WTC11 (cell line): Measurements from ENCODE around the gene FFAR1. TPM values are rescaled to one million over a fixed set of nuclear protein-coding genes. Genes with fewer than 3 reads are reported as not detected.

Source experiments
- ATAC-seq: fragments of 200-7000 bp; cut with Tn5 transposase; 2 replicates; pipeline ENCODE4 v1.10.0; 2021; ENCODE audit warnings: mild to moderate bottlenecking, moderate library complexity
- CTCF ChIA-PET: fragments of 300-600 bp; sonication (Branson Sonifier 250); formaldehyde crosslinking; loops from one replicate; lab custom pipeline; 2021; ENCODE audit warnings: antibody characterized with exemption; lab: Charles Lee
- POLR2A ChIA-PET: fragments of 350-600 bp; sonication (Branson Sonifier 250); formaldehyde crosslinking; loops from one replicate; lab custom pipeline; 2021; ENCODE audit warnings: antibody characterized with exemption; lab: Charles Lee
- DNase-seq: peaks from one replicate; pipeline ENCODE4 v3.0.0; 2021; ENCODE audit warnings: low spot score
- H3K27ac Mint-ChIP-seq: 2 replicates; pipeline ENCODE4 v1.8.0; 2021; ENCODE audit warnings: mixed read lengths
- H3K27me3 Mint-ChIP-seq: 2 replicates; pipeline ENCODE4 v1.8.0; 2021; ENCODE audit warnings: low read depth, mild to moderate bottlenecking, moderate library complexity, mixed read lengths
- H3K36me3 Mint-ChIP-seq: 2 replicates; pipeline ENCODE4 v1.8.0; 2021; ENCODE audit warnings: mixed read lengths
- H3K4me1 Mint-ChIP-seq: 2 replicates; pipeline ENCODE4 v1.8.0; 2022; ENCODE audit warnings: mixed read lengths
- H3K4me3 Mint-ChIP-seq: 2 replicates; pipeline ENCODE4 v1.8.0; 2021; ENCODE audit warnings: mild to moderate bottlenecking, moderate library complexity, mixed read lengths
- H3K9me3 Mint-ChIP-seq: 2 replicates; pipeline ENCODE4 v1.8.0; 2021; ENCODE audit warnings: mixed read lengths
- CDX4 ChIP-seq: fragments of 250-450 bp; sonication (Bioruptor Pico); IDR thresholded peaks from 2 replicates; pipeline ENCODE4 v1.9.0; 2021; ENCODE audit warnings: moderate library complexity, mild to moderate bottlenecking, inconsistent platforms, borderline replicate concordance
- CREM ChIP-seq: sonication (generic); formaldehyde crosslinking; IDR thresholded peaks from 2 replicates; pipeline ENCODE4 v1.8.1; 2022; ENCODE audit warnings: mild to moderate bottlenecking, missing genetic modification reagents, moderate library complexity
- E2F1 ChIP-seq: sonication (generic); formaldehyde crosslinking; IDR thresholded peaks from 2 replicates; pipeline ENCODE4 v1.8.0; 2022; ENCODE audit warnings: mild to moderate bottlenecking, missing genetic modification reagents
- MYBL2 ChIP-seq: sonication (generic); formaldehyde crosslinking; IDR thresholded peaks from 2 replicates; pipeline ENCODE4 v1.8.1; 2023; ENCODE audit warnings: mild to moderate bottlenecking, moderate library complexity, missing genetic modification reagents
- PRDM15 ChIP-seq: sonication (generic); formaldehyde crosslinking; IDR thresholded peaks from 2 replicates; pipeline ENCODE4 v1.8.0; 2022; ENCODE audit warnings: missing genetic modification reagents
- RORB ChIP-seq: fragments of 250-450 bp; sonication (Bioruptor Pico); IDR thresholded peaks from 2 replicates; pipeline ENCODE4 v1.9.0; 2021; ENCODE audit warnings: mild to moderate bottlenecking
- SP1 ChIP-seq: sonication (generic); formaldehyde crosslinking; conservative IDR thresholded peaks from 2 replicates; pipeline ENCODE4 v1.8.1; 2022; ENCODE audit warnings: missing genetic modification reagents
- TEAD1 ChIP-seq: sonication (generic); formaldehyde crosslinking; IDR thresholded peaks from 2 replicates; pipeline ENCODE4 v1.8.0; 2022; ENCODE audit warnings: mild to moderate bottlenecking, missing genetic modification reagents
- ZBTB21 ChIP-seq: sonication (generic); formaldehyde crosslinking; IDR thresholded peaks from 2 replicates; pipeline ENCODE4 v1.8.1; 2023; ENCODE audit warnings: mild to moderate bottlenecking, missing genetic modification reagents, borderline replicate concordance
- ZNF121 ChIP-seq: sonication (generic); formaldehyde crosslinking; IDR thresholded peaks from 2 replicates; pipeline ENCODE4 v1.8.0; 2023; ENCODE audit warnings: missing genetic modification reagents
- ZNF263 ChIP-seq: sonication (generic); formaldehyde crosslinking; IDR thresholded peaks from 2 replicates; pipeline ENCODE4 v1.8.1; 2022; ENCODE audit warnings: low read depth, mild to moderate bottlenecking, moderate library complexity, missing genetic modification reagents
- ZNF671 ChIP-seq: fragments of 250-450 bp; sonication (Bioruptor Pico); IDR thresholded peaks from 2 replicates; pipeline ENCODE4 v1.8.0; 2021; ENCODE audit warnings: mild to moderate bottlenecking
- total RNA-seq: library from RNA; stranded (reverse); gene quantifications from 3 replicates; pipeline ENCODE4 v1.2.3, GENCODE V29; 2021
- TF ChIP-seq, protein P1 (sequence below): sonication (generic); formaldehyde crosslinking; IDR thresholded peaks from 2 replicates; pipeline ENCODE4 v1.8.1; 2022; ENCODE audit warnings: missing genetic modification reagents, borderline replicate concordance
- TF ChIP-seq, protein P2 (sequence below): fragments of 250-450 bp; sonication (Bioruptor Pico); IDR thresholded peaks from 2 replicates; pipeline ENCODE4 v1.9.0; 2021; ENCODE audit warnings: mild to moderate bottlenecking, borderline replicate concordance
- TF ChIP-seq, protein P3 (sequence below): sonication (generic); formaldehyde crosslinking; IDR thresholded peaks from 2 replicates; pipeline ENCODE4 v1.8.0; 2022; ENCODE audit warnings: mild to moderate bottlenecking, missing genetic modification reagents
- TF ChIP-seq, protein P4 (sequence below): sonication (generic); formaldehyde crosslinking; IDR thresholded peaks from 2 replicates; pipeline ENCODE4 v1.8.1; 2023; ENCODE audit warnings: mild to moderate bottlenecking, missing genetic modification reagents, moderate library complexity

The FFAR1 gene
- total RNA-seq, 1 experiment from 2014 or later, result 0.07 TPM

GRCh38 chr19:35320065-35320713 is 27.5 kb upstream of the FFAR1 start (continued):
- no peak for TF ChIP-seq PRDM15
- TF ChIP-seq, all 79 proteins: peak for 0

DNA sequence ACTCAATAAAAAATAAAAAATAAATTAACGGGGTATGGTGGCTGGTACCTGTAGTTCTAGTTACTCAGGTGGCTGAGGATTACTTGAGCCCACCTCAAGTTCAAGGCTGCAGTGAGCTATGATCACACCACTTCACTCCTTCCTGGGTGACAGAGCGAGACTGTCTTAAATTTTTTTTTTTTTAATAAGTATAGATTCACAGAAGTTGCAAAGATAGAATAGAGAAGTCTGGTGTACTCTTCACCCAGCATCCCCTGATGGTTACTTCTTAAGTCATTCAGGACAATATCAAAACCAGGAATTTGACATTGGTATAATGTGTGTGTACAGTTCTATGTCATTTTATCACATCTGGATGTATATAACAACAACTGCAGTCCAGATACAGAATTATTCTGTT is 26.4 kb upstream of the FFAR1 start:
- TF ChIP-seq, protein P1, sequence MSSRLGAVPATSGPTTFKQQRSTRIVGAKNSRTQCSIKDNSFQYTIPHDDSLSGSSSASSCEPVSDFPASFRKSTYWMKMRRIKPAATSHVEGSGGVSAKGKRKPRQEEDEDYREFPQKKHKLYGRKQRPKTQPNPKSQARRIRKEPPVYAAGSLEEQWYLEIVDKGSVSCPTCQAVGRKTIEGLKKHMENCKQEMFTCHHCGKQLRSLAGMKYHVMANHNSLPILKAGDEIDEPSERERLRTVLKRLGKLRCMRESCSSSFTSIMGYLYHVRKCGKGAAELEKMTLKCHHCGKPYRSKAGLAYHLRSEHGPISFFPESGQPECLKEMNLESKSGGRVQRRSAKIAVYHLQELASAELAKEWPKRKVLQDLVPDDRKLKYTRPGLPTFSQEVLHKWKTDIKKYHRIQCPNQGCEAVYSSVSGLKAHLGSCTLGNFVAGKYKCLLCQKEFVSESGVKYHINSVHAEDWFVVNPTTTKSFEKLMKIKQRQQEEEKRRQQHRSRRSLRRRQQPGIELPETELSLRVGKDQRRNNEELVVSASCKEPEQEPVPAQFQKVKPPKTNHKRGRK (CRISPR knock-in tag), result no peak
- TF ChIP-seq RORB (no peak), TEAD1 (no peak), MYBL2 (CRISPR knock-in tag) (no peak), ZNF671 (CRISPR knock-in tag) (no peak), ZBTB21 (no peak), CDX4 (CRISPR knock-in tag) (no peak), CREM (no peak), ZNF121 (CRISPR knock-in tag) (no peak), ZNF263 (CRISPR knock-in tag) (no peak), SP1 (CRISPR knock-in tag) (no peak), E2F1 (CRISPR knock-in tag) (no peak)
- TF ChIP-seq, protein P2, sequence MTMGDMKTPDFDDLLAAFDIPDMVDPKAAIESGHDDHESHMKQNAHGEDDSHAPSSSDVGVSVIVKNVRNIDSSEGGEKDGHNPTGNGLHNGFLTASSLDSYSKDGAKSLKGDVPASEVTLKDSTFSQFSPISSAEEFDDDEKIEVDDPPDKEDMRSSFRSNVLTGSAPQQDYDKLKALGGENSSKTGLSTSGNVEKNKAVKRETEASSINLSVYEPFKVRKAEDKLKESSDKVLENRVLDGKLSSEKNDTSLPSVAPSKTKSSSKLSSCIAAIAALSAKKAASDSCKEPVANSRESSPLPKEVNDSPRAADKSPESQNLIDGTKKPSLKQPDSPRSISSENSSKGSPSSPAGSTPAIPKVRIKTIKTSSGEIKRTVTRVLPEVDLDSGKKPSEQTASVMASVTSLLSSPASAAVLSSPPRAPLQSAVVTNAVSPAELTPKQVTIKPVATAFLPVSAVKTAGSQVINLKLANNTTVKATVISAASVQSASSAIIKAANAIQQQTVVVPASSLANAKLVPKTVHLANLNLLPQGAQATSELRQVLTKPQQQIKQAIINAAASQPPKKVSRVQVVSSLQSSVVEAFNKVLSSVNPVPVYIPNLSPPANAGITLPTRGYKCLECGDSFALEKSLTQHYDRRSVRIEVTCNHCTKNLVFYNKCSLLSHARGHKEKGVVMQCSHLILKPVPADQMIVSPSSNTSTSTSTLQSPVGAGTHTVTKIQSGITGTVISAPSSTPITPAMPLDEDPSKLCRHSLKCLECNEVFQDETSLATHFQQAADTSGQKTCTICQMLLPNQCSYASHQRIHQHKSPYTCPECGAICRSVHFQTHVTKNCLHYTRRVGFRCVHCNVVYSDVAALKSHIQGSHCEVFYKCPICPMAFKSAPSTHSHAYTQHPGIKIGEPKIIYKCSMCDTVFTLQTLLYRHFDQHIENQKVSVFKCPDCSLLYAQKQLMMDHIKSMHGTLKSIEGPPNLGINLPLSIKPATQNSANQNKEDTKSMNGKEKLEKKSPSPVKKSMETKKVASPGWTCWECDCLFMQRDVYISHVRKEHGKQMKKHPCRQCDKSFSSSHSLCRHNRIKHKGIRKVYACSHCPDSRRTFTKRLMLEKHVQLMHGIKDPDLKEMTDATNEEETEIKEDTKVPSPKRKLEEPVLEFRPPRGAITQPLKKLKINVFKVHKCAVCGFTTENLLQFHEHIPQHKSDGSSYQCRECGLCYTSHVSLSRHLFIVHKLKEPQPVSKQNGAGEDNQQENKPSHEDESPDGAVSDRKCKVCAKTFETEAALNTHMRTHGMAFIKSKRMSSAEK, result no peak
- TF ChIP-seq, protein P3, sequence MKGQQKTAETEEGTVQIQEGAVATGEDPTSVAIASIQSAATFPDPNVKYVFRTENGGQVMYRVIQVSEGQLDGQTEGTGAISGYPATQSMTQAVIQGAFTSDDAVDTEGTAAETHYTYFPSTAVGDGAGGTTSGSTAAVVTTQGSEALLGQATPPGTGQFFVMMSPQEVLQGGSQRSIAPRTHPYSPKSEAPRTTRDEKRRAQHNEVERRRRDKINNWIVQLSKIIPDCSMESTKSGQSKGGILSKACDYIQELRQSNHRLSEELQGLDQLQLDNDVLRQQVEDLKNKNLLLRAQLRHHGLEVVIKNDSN (CRISPR knock-in tag), result no peak
- TF ChIP-seq, protein P4, sequence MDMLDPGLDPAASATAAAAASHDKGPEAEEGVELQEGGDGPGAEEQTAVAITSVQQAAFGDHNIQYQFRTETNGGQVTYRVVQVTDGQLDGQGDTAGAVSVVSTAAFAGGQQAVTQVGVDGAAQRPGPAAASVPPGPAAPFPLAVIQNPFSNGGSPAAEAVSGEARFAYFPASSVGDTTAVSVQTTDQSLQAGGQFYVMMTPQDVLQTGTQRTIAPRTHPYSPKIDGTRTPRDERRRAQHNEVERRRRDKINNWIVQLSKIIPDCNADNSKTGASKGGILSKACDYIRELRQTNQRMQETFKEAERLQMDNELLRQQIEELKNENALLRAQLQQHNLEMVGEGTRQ (CRISPR knock-in tag), result no peak
- Mint-ChIP-seq H3K36me3 (0 out of 2 replicates have a peak, but pooled peaks cover 2% of the 10 kb centered on the region), H3K4me3 (no peak overlapping the region), H3K4me1 (no peaks in the 10 kb centered on the region), H3K27ac (no peak overlapping the region), H3K27me3 (peaks cover 8% of the 10 kb centered on the region), H3K9me3 (peaks cover 13% of the 10 kb centered on the region)
- ATAC-seq (no peak), DNase-seq (no peak)
- POLR2A ChIA-PET, result no interaction called here
- CTCF ChIA-PET, result no interaction called here
